Measurements from ENCODE around the gene LPAR1. TPM values are rescaled to one million over a fixed set of nuclear protein-coding genes. Genes with fewer than 3 reads are reported as not detected.

The LPAR1 gene
- total RNA-seq, 1 donor from 2014 or later: 26.4 TPM

GRCh38 chr9:110951805-110952539, 86.3 kb downstream of the LPAR1 start:
- no peak for DNase-seq

- no peak for DNase-seq
These were observed 88.1 kb downstream of the LPAR1 start for GRCh38 chr9:110950041-110950645.

DNA sequence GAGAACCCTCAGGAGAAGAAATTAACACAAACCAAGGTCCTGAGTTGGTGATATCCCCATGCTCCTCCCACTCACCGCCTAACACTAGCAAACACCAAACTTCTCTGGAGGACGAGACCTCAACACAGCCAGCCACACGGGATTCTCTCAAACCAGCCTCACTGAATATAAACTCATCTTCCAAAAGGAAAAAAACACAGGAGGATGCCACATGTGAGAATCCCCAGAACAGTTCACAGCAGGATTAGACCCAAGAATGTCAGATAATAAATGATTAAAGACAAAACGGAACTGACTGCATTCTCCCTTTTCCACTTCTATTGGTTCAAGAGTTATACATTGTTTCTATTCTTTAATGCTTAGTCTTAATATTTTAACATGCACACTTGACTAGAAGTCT, 89.2 kb downstream of the LPAR1 start:
- DNase-seq: no peak

DNA sequence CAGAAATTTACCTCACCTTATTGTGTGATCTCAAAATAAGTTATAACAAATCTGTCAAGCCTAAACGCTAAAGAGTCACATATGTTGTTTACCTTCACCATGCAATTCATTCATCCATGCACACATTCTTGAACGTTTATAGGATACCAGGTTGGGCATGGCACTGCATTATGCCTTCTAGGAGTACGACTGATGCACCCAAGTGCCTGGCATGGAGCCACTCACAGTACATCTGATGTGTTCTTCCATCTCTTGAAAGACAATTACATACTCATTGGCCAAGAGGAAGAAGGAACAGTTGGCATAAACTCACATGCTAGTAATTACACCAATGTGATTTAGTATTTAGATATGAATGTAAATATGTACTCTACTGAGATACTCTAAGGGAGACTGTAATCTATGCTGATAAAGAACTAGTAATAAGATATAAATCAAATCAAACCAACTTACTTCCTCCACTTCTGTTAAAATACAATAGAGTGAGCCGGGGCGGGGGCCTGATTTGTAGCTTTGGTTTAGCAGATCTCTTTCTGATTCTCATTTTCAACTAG, 90.7 kb downstream of the LPAR1 start:
- no peak for DNase-seq

DNA sequence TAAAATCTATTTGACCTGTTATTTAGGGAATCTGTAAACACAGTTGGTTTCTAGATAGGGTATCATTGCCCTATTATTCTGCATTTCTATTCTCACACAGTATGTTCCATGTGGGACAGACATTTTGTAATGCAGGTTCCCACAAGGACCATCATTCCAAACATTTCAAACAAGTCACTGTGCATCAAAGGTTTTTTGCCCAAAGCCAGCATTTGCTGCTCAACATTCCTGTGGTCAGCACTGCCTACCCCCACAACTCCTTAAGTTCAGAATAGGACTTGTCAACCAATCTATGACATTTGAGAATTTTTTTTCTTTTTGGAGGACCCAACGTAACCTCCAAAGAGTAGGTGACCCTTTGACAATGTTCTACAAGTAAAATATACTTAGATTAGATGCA, 95.7 kb downstream of the LPAR1 start:
- no peak for DNase-seq

DNA sequence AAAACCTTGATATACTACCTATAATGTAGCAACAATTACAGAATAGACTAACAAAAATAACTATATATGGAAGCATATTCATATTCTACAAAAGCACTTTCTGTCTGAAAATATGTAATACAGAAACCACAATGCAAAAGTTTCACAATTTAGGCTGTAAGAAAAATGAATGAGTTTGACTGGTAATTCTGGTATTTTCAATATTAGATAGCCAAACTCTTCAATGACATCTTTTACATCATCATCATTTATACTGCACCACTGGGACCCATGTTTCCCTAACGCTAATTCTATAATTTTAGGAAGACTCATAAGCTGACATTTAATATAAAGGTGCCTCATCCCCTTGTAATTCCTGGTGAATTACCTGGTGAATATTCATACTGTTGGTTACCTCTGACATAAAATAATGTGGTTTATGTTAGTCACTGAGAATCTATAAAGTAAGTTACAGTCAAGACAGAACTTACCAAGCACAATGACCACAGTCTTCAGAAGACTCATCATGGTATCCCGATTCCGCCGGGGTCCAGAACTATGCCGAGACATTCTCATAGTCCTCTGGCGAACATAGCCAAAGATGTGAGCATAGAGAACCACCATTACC, 97.2 kb downstream of the LPAR1 start:
- DNase-seq: no peak

GRCh38 chr9:110939573-110939972, 98.7 kb downstream of the LPAR1 start:
- no peak for DNase-seq

- DNase-seq: no peak
These were observed 99.2 kb downstream of the LPAR1 start for GRCh38 chr9:110939047-110939446.

DNA sequence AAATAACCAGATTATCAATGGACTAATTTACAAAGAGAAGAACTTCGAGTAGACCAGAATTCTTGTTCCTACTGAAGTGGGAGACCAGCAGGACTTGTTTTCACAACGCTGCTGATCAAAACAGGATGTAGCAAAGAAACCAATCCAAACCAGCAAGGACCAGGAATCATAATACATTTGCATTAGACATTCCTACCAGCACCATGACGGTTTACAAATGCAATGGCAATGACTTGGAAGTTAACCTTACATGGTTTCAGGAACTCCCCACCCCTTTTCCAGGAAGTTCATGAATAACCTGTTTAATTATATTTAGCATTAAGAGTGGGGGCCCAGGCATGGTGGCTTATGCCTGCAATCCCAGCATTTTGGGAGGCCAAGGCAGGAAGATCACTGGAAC, 100.0 kb downstream of the LPAR1 start:
- DNase-seq: no peak

- DNase-seq: no peak
These were observed 101.4 kb downstream of the LPAR1 start for GRCh38 chr9:110936719-110937452.

- DNase-seq: no peak
These were observed 102.0 kb downstream of the LPAR1 start for GRCh38 chr9:110936237-110936636.

- DNase-seq: no peak
These were observed 102.4 kb downstream of the LPAR1 start for GRCh38 chr9:110935829-110936228.

DNA sequence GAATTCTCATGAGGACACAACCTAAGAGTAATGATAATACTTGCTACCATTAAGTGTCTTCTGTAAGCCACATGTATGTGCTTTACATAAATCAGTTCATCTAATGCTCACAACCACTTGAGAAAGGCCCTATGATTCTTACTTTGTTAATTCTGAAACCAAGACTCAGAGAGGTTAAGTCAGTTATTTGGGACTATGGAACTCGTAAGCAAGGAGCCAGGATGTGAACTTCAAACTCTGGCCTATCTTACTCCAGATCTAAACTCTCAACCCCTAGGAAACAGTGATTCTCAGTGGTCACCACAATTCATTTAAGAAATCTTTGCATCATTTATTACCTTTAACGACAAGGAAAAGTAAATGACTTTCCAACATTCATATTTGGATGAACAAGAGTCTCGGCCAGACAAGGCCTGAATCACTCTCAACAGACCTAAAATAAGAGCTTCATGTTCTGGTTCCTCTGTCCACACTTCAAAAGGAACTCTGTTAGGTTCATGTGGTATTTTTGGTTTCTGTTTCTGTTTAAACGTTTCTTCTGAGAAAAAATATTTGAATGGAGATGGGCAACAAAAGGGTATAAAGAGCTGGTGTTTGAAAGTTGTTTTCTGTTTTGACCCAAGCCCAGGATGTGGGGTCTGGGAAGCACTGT, 104.8 kb downstream of the LPAR1 start:
- DNase-seq: no peak

- DNase-seq: no peak
These were observed 105.4 kb downstream of the LPAR1 start for GRCh38 chr9:110932863-110933262.

DNA sequence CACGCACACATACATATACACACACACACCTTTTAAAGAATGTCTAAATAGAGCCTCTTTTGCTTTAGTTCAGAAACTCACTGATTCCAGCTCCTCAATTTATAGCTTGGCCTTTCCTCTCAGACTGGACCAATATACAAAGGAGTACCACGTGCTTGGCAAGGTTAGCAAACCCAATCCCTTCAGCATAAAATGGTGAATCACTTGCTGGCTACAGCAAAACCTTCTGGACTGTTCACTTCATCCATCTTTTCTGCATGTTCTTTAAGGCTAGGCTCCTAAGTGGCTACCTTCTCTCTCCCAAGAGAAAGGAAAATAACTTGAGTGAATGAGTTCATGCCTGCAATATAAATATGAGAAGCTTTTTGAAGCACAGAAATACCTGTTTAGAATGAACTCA, 109.7 kb downstream of the LPAR1 start:
- no peak for DNase-seq

GRCh38 chr9:110926828-110927487, 111.3 kb downstream of the LPAR1 start:
- DNase-seq: no peak

GRCh38 chr9:110923601-110924000, 114.7 kb downstream of the LPAR1 start:
- no peak for DNase-seq

GRCh38 chr9:110922145-110922544, 116.1 kb downstream of the LPAR1 start:
- DNase-seq: no peak

- no peak for DNase-seq
These were observed 116.6 kb downstream of the LPAR1 start for GRCh38 chr9:110921705-110922104.

DNA sequence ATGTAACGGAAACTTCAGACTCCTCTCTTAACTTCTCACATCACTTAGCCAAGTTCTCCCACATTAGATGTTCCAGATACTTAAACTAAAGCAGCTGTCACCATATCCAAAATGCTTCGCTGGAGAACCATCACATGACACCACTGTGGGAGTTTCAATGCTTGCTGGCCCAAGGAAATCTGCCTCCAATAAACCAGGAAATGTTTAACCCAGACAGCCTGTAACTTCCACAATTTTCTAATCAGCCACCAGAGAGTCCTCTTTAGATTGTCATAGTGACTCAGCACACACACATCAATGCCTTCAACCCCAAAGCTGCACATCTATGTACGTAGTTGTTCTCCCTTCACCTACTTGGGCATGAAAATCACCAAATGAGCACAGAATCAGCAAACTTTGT, 118.7 kb downstream of the LPAR1 start:
- peak; percentile 21 for DNase-seq

GRCh38 chr9:110919050-110919435, 119.2 kb downstream of the LPAR1 start:
- no peak for DNase-seq

Measured in occipital lobe (tissue), 2 donors.